ENCODE results near the gene CALCR. TPM values are rescaled to one million over a fixed set of nuclear protein-coding genes. Genes with fewer than 3 reads are reported as not detected.

CALCR gene
- total and polyA plus RNA-seq, 8 donors = not detected

DNA sequence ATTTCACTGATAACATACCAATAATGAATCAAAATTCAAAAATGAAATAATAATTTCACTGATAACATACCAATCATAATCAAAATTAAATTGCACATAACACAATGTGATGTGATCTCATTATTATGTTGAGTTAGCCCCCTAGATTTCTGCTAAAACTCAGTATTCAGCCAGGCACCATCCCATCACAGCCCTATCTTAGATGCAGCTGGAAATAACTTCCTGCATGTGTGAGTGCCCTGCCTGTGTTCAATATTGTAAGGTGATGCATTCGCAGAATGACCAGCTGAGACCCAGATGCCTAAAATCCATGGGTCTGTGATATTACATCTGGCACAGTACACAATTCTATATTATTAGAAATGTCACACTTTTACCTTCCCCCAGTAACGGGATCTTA is 142.4 kb downstream of the CALCR start:
- H3K9me3 ChIP-seq = no peaks in the 10 kb centered on the region
- no peaks in the 10 kb centered on the region for H3K27me3 ChIP-seq
- intact Hi-C loops (cut with DNase I; ENCODE audit: low total_unique reads) = no loop called here
- WGBS, 5 donors = 87 to 95% (median 93%) methylated on average over 2 of the region's 2 CpGs
- TF ChIP-seq POLR2A (IDR thresholded peaks at IDR 0.05) = no peak
- no peak for DNase-seq
- H3K4me3 ChIP-seq = no peak overlapping the region
- H3K27ac ChIP-seq = no peak overlapping the region
- no peaks in the 10 kb centered on the region for H3K4me1 ChIP-seq
- H3K36me3 ChIP-seq = no peaks in the 10 kb centered on the region

DNA sequence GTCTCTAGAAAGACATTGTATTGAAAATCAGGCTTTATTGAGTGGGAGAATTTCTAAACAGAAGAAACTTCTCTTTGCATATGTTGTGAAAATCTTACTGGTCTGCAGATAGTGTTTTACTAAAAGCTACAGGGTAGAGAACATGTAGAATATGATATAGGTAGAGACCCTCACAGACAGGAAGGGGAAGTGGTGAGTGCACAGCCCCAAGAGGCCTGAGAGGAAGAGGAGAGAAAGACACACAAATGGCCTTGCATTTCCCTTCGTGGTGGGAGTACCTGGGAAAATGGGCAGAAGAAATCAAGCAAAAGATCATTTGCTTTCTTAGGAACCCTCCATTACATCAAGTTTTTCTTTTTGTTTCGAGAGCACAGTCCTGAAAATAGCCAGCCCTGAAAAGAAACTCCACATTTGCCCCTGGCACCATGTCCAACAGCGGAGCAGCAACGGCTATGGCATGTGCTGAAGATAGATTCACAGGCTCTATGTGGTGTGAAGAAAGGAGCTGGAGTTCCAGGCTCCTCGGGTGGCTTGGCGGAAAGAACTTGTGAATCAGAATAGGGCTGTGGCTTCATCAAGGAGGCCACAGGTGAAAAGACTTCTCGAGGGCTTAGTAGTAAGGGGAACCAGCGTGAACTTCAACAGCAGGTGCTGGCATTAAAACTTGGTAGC is 143.5 kb downstream of the CALCR start:
- H3K27ac ChIP-seq = no peak overlapping the region

DNA sequence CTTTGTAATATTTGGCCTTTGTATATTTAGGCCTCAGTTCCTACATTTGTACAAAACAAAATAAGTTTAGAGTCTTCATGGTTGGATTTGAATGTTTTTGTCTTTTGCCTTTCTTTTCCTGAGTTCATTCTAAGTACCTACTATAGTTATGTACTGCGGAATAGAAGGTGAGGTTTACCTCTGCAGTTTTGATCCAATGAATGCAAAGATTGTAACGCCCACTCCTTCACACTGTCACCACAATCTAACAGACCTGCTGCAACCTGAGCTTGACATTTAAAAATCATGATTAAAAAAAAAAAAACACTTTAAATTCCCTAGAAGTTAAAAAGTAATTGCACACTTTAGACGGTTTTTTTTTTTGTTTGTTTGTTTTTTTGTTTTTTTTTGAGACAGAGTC is 145.0 kb downstream of the CALCR start:
- H3K9me3 ChIP-seq = no peaks in the 10 kb centered on the region
- intact Hi-C loops (cut with DNase I; ENCODE audit: low total_unique reads) = no loop called here
- DNase-seq = no peak
- H3K4me1 ChIP-seq = no peaks in the 10 kb centered on the region
- no peak overlapping the region for H3K4me3 ChIP-seq
- H3K27me3 ChIP-seq = no peaks in the 10 kb centered on the region
- H3K36me3 ChIP-seq = no peaks in the 10 kb centered on the region
- no peak for TF ChIP-seq POLR2A (IDR thresholded peaks at IDR 0.05)
- no peak for TF ChIP-seq EP300 (IDR thresholded peaks at IDR 0.05)
- no peak for TF ChIP-seq POLR2AphosphoS5 (IDR thresholded peaks at IDR 0.05)
- TF ChIP-seq, protein P1, sequence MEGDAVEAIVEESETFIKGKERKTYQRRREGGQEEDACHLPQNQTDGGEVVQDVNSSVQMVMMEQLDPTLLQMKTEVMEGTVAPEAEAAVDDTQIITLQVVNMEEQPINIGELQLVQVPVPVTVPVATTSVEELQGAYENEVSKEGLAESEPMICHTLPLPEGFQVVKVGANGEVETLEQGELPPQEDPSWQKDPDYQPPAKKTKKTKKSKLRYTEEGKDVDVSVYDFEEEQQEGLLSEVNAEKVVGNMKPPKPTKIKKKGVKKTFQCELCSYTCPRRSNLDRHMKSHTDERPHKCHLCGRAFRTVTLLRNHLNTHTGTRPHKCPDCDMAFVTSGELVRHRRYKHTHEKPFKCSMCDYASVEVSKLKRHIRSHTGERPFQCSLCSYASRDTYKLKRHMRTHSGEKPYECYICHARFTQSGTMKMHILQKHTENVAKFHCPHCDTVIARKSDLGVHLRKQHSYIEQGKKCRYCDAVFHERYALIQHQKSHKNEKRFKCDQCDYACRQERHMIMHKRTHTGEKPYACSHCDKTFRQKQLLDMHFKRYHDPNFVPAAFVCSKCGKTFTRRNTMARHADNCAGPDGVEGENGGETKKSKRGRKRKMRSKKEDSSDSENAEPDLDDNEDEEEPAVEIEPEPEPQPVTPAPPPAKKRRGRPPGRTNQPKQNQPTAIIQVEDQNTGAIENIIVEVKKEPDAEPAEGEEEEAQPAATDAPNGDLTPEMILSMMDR (IDR thresholded peaks at IDR 0.05) = no peak
- WGBS, 5 donors = 63 to 75% (median 72%) methylated on average over 3 of the region's 3 CpGs
- H3K27ac ChIP-seq = no peak overlapping the region

More for the DNA sequence above, 143.5 kb downstream of the CALCR start:
- TF ChIP-seq POLR2A (IDR thresholded peaks at IDR 0.05) (no peak), POLR2AphosphoS5 (IDR thresholded peaks at IDR 0.05) (no peak), EP300 (IDR thresholded peaks at IDR 0.05) (no peak)
- TF ChIP-seq, protein P1 (IDR thresholded peaks at IDR 0.05) = no peak
- Histone ChIP-seq H3K27me3 (no peaks in the 10 kb centered on the region), H3K4me1 (no peaks in the 10 kb centered on the region), H3K4me3 (no peak overlapping the region), H3K9me3 (no peaks in the 10 kb centered on the region), H3K36me3 (no peaks in the 10 kb centered on the region)
- DNase-seq = no peak
- WGBS, 5 donors = 78 to 83% (median 81%) methylated on average over 8 of the region's 8 CpGs
- intact Hi-C loops (cut with DNase I; ENCODE audit: low total_unique reads) = no loop called here

GRCh38 chr7:93427107-93427506 is 147.4 kb downstream of the CALCR start:
- TF ChIP-seq EP300 (IDR thresholded peaks at IDR 0.05) = no peak
- TF ChIP-seq, protein P1 (IDR thresholded peaks at IDR 0.05) = no peak
- TF ChIP-seq POLR2AphosphoS5 (IDR thresholded peaks at IDR 0.05) = no peak
- TF ChIP-seq POLR2A (IDR thresholded peaks at IDR 0.05) = no peak
- H3K27me3 ChIP-seq = no peaks in the 10 kb centered on the region
- intact Hi-C loops (cut with DNase I; ENCODE audit: low total_unique reads) = no loop called here
- DNase-seq = no peak
- H3K4me1 ChIP-seq = no peaks in the 10 kb centered on the region
- no peaks in the 10 kb centered on the region for H3K9me3 ChIP-seq
- no peak overlapping the region for H3K27ac ChIP-seq
- H3K36me3 ChIP-seq = no peaks in the 10 kb centered on the region
- no peak overlapping the region for H3K4me3 ChIP-seq
- 64 to 68% (median 66%) methylated on average over 2 of the region's 2 CpGs for WGBS, 5 donors

DNA sequence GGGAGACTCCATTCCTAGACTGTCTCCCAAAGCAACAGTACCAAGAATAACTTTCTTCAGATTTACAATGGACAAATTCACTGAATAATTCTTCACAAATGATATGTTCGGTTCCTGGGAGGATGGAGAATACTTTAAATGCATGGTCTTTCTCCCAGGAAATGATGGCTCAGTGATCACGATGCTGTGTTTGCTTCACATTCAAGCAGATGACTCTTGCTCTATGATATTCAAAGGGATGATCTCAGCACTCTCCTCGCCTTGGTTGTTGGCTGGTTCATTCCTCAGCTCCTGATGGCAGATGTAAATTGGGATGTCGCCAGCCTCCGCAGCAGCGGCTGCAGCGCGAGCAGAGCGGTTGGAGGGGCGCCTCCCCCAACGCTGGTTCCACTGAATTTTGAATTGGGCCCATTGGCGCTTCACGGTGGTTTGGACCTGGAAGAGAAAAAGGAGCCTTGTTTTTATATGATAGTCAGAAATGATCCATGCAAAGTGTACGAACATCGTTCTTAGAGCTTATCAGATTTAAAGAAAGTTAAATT is 148.3 kb downstream of the CALCR start:
- DNase-seq = no peak
- no peaks in the 10 kb centered on the region for H3K4me1 ChIP-seq
- intact Hi-C loops (cut with DNase I; ENCODE audit: low total_unique reads) = no loop called here
- H3K9me3 ChIP-seq = no peaks in the 10 kb centered on the region
- no peak overlapping the region for H3K4me3 ChIP-seq
- H3K27ac ChIP-seq = no peak overlapping the region
- H3K36me3 ChIP-seq = no peaks in the 10 kb centered on the region
- TF ChIP-seq POLR2A (IDR thresholded peaks at IDR 0.05) = no peak
- no peak for TF ChIP-seq EP300 (IDR thresholded peaks at IDR 0.05)
- TF ChIP-seq, protein P1 (IDR thresholded peaks at IDR 0.05) = no peak
- no peak for TF ChIP-seq POLR2AphosphoS5 (IDR thresholded peaks at IDR 0.05)
- no peaks in the 10 kb centered on the region for H3K27me3 ChIP-seq
- 86 to 92% (median 89%) methylated on average over 15 of the region's 15 CpGs for WGBS, 5 donors

Data from stomach (tissue), 9 donors.